PC-3 (cell line): ENCODE results near the gene ERAP2. TPM values are rescaled to one million over a fixed set of nuclear protein-coding genes. Genes with fewer than 3 reads are reported as not detected.

Experiments used
- ATAC-seq: fragments of 200-7000 bp; cut with Tn5 transposase; 2 replicates; pipeline ENCODE4 v1.9.1; 2020; ENCODE audit warnings: mild to moderate bottlenecking, moderate library complexity
- BruUV-seq: library from RNA; stranded (reverse); fragments of 400-500 nt; replicated peaks from 2 replicates; lab custom pipeline; 2021; lab: Mats Ljungman, UMichigan
- CTCF ChIA-PET: fragments of 300-600 bp; sonication (Branson Sonifier 250); formaldehyde crosslinking; loops from one replicate; lab custom pipeline; 2022; ENCODE audit warnings: antibody characterized with exemption; lab: Charles Lee
- POLR2A ChIA-PET: fragments of 300-600 bp; sonication (Branson Sonifier 250); formaldehyde crosslinking; loops from one replicate; lab custom pipeline; 2022; ENCODE audit warnings: antibody characterized with exemption; ENCODE audit not compliant: unreplicated experiment; lab: Charles Lee
- DNase-seq: peaks from one replicate; pipeline ENCODE4 v3.0.0-alpha.2; 2015
- H2AFZ ChIP-seq: fragments of 300-600 bp; sonication (generic); 2 replicates; pipeline ENCODE4 v1.6.0; 2016; ENCODE audit warnings: antibody characterized with exemption, low read length
- H3F3A ChIP-seq: fragments of 300-600 bp; sonication (generic); one replicate; pipeline ENCODE4 v1.6.0; 2017; ENCODE audit warnings: antibody characterized with exemption, low read length, control low read depth, mild to moderate bottlenecking; ENCODE audit not compliant: unreplicated experiment
- H3K27ac ChIP-seq: fragments of 300-600 bp; sonication (generic); 2 replicates; pipeline ENCODE4 v1.5.1; 2016; ENCODE audit warnings: mild to moderate bottlenecking, low read length
- H3K27me3 ChIP-seq: fragments of 300-600 bp; sonication (generic); 2 replicates; pipeline ENCODE4 v1.6.1; 2016; ENCODE audit warnings: low read length, mixed read lengths
- H3K36me3 ChIP-seq: fragments of 300-600 bp; sonication (generic); 2 replicates; pipeline ENCODE4 v1.6.1; 2016; ENCODE audit warnings: low read depth, mixed run types, low read length, mixed read lengths
- H3K4me1 ChIP-seq: fragments of 300-600 bp; sonication (generic); 2 replicates; pipeline ENCODE4 v1.5.1; 2016; ENCODE audit warnings: low read length; ENCODE audit not compliant: insufficient read depth
- H3K4me2 ChIP-seq: fragments of 300-600 bp; sonication (generic); 2 replicates; pipeline ENCODE4 v1.6.0; 2016; ENCODE audit warnings: low read length
- H3K4me3 ChIP-seq: fragments of 300-600 bp; sonication (generic); 2 replicates; pipeline ENCODE4 v1.5.1; 2016; ENCODE audit warnings: mild to moderate bottlenecking, low read length, mixed read lengths
- H3K79me2 ChIP-seq: fragments of 300-600 bp; sonication (generic); 2 replicates; pipeline ENCODE4 v1.6.1; 2017; ENCODE audit warnings: low read length, mixed read lengths
- H3K9ac ChIP-seq: fragments of 300-600 bp; sonication (generic); 2 replicates; pipeline ENCODE4 v1.6.0; 2016; ENCODE audit warnings: mild to moderate bottlenecking, low read length
- H3K9me2 ChIP-seq: fragments of 300-600 bp; sonication (generic); replicated peaks from 2 replicates; pipeline ENCODE4 v1.6.1; 2016; ENCODE audit warnings: mixed run types, low read length, mixed read lengths
- H3K9me3 ChIP-seq: fragments of 300-600 bp; sonication (generic); 2 replicates; pipeline ENCODE4 v1.6.1; 2016; ENCODE audit warnings: low read length, mixed read lengths
- H4K20me1 ChIP-seq: fragments of 300-600 bp; sonication (generic); 2 replicates; pipeline ENCODE4 v1.6.1; 2016; ENCODE audit warnings: low read length, mixed read lengths
- EZH2 ChIP-seq: fragments of 300-600 bp; sonication (generic); IDR thresholded peaks from one replicate; pipeline ENCODE4 v1.6.1; 2017; ENCODE audit warnings: antibody characterized with exemption, mild to moderate bottlenecking, low read length; ENCODE audit not compliant: unreplicated experiment
- EZH2phosphoT487 ChIP-seq: fragments of 300-600 bp; sonication (generic); IDR thresholded peaks from 2 replicates; pipeline ENCODE4 v1.6.1; 2018; ENCODE audit warnings: mild to moderate bottlenecking, antibody characterized with exemption, low read length, borderline replicate concordance
- intact Hi-C: fragments of 100-400 bp; cut with micrococcal nuclease; formaldehyde crosslinking; loops from 2 replicates; pipeline ENCODE4 v1.9.0; 2023
- total RNA-seq: library from RNA; depleted of rRNA; stranded (reverse); fragments of >200 nt; gene quantifications from 2 replicates; pipeline ENCODE4 v1.2.3, GENCODE V29; 2014
- TF ChIP-seq, protein P1 (sequence below): fragments of 300-600 bp; sonication (generic); conservative IDR thresholded peaks from 2 replicates; pipeline ENCODE4 v1.5.1; 2017; ENCODE audit warnings: antibody characterized with exemption, low read depth, mild to moderate bottlenecking, low read length

Gene ERAP2
- total RNA-seq, 1 experiment from 2014 or later: 9.6 TPM

DNA sequence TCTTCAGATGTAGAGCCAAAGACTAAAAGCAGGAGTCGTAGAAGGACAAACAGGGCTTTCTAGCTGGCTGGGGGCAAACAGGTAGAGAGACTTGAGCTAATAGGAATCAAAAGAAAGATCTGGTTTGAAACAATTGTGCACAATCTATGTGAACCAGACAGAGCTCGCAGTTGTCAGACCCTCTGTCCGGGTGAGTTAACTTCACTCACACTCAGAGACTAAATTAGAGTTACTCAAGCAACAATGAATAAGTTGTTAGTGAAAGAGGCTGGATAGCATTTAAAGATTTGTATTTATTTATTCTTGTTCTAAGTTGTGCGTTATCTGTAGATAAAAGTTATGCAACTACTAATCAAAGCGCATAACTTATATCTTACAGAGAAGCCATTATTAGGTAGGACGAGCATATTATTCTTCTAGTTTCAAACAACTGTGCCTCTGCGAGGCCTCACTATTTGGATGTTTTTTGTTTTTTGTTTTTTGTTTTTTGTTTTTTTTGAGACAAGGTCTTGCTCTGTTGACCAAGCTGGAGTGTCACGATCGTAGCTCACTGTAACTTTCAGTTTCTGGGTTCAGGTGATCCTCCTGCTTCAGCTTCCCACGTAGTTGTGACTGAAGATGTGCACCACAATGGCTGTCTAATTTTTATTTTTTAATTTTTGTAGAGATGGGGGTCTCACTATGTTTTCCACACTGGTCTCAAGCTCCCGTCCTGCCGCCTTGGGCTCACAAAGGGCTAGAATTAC is 46.4 kb downstream of the ERAP2 start:
- H3K27ac ChIP-seq: no peak overlapping the region
- no peaks in the 10 kb centered on the region for H4K20me1 ChIP-seq
- H3K9ac ChIP-seq: no peak overlapping the region
- H3F3A ChIP-seq: no peaks in the 10 kb centered on the region
- intact Hi-C loops: loop anchor here (5.0 kb wide), 1 partner anchor 220 kb away; the partner anchor contains the start of gene LIX1
- 0 out of 2 replicates have a peak, but pooled peaks cover 3% of the 10 kb centered on the region for H3K9me2 ChIP-seq
- POLR2A ChIA-PET: no interaction called here
- no peaks in the 10 kb centered on the region for H3K36me3 ChIP-seq
- H3K79me2 ChIP-seq: no peaks in the 10 kb centered on the region
- H3K9me3 ChIP-seq: no peaks in the 10 kb centered on the region
- peaks cover 18% of the 10 kb centered on the region for H3K4me1 ChIP-seq
- BruUV-seq: no TSS peak
- ATAC-seq (no peak), DNase-seq (no peak)
- no peak overlapping the region for H3K4me2 ChIP-seq
- CTCF ChIA-PET: no interaction called here
- no peak overlapping the region for H3K4me3 ChIP-seq
- TF ChIP-seq EZH2 (no peak), EZH2phosphoT487 (no peak)
- TF ChIP-seq, protein P1, sequence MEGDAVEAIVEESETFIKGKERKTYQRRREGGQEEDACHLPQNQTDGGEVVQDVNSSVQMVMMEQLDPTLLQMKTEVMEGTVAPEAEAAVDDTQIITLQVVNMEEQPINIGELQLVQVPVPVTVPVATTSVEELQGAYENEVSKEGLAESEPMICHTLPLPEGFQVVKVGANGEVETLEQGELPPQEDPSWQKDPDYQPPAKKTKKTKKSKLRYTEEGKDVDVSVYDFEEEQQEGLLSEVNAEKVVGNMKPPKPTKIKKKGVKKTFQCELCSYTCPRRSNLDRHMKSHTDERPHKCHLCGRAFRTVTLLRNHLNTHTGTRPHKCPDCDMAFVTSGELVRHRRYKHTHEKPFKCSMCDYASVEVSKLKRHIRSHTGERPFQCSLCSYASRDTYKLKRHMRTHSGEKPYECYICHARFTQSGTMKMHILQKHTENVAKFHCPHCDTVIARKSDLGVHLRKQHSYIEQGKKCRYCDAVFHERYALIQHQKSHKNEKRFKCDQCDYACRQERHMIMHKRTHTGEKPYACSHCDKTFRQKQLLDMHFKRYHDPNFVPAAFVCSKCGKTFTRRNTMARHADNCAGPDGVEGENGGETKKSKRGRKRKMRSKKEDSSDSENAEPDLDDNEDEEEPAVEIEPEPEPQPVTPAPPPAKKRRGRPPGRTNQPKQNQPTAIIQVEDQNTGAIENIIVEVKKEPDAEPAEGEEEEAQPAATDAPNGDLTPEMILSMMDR: no peak
- no peaks in the 10 kb centered on the region for H3K27me3 ChIP-seq
- H2AFZ ChIP-seq: no peak overlapping the region

DNA sequence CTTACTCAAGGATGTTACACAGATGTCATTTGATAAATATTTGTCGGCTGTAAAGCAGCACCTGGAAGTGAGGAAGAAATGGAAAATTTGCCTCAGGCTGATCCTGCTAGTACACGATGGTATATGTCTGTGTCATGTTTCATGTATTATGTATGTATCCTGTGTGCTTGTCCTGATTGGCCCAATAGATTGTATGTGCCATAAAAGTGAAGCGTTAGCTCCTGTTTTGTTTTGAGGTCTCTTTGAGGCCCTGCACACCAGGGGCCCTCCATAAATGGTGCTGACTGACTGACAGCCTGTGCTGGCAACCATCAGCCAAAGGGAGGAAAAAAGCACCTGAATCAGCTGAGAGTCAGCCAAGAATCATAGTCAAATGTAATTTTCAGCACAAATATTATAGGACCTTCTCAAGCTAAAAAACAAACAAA is 47.7 kb downstream of the ERAP2 start:
- POLR2A ChIA-PET: interaction anchor here (0.7 kb wide), 1 partner anchor 133 kb away, joined by 12 read pairs; no protein-coding TSS in a partner anchor
- peak overlapping the region; percentile 20 for H3K4me3 ChIP-seq
- H4K20me1 ChIP-seq: no peaks in the 10 kb centered on the region
- CTCF ChIA-PET: no interaction called here
- BruUV-seq: no TSS peak
- peak overlapping the region; percentile 9; the same call in 1 of the 2 replicates for H3K27ac ChIP-seq
- intact Hi-C loops: loop anchor here (1.0 to 5.0 kb wide), 2 partner anchors 11 to 218 kb away; partner anchors contain the start of gene LIX1
- DNase-seq: peak; percentile 70
- H3F3A ChIP-seq: no peaks in the 10 kb centered on the region
- H3K9me3 ChIP-seq: no peaks in the 10 kb centered on the region
- H3K4me2 ChIP-seq: peak overlapping the region; percentile 51
- TF ChIP-seq, protein P1: no peak
- TF ChIP-seq EZH2 (no peak), EZH2phosphoT487 (no peak)
- 0 out of 2 replicates have a peak, but pooled peaks cover 3% of the 10 kb centered on the region for H3K9me2 ChIP-seq
- H3K4me1 ChIP-seq: peaks cover 18% of the 10 kb centered on the region
- H3K79me2 ChIP-seq: no peaks in the 10 kb centered on the region
- peak overlapping the region; percentile 15 for H2AFZ ChIP-seq
- ATAC-seq: peak; percentile 82
- H3K9ac ChIP-seq: no peak overlapping the region
- no peaks in the 10 kb centered on the region for H3K27me3 ChIP-seq
- no peaks in the 10 kb centered on the region for H3K36me3 ChIP-seq

DNA sequence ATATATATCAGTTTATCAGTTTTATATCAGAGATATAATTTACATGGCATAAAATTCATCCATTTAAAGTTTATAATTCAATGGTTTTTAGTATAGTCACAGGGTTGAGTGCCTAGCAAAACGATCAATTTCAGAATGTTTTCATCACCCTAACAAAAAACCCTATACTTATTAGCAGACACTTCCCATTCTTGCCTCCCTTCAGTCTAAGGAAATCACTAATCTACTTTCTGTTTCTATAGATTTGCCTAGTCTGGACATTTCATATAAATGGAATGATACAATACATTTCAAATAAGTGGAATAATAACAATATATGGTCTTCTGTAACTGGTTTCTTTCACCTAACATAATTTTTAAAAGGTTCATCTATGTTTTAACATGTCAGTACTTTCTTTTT is 50.0 kb downstream of the ERAP2 start:
- Histone ChIP-seq H3K4me3 (no peak overlapping the region), H3K36me3 (no peaks in the 10 kb centered on the region), H3K9me3 (no peaks in the 10 kb centered on the region), H3K27ac (no peak overlapping the region), H3K79me2 (no peaks in the 10 kb centered on the region), H3K4me2 (no peak overlapping the region), H3K27me3 (no peaks in the 10 kb centered on the region), H3K9ac (no peak overlapping the region), H3K4me1 (peaks cover 14% of the 10 kb centered on the region), H3F3A (no peaks in the 10 kb centered on the region), H4K20me1 (no peaks in the 10 kb centered on the region), H3K9me2 (no peaks in the 10 kb centered on the region), H2AFZ (no peak overlapping the region)
- CTCF ChIA-PET: no interaction called here
- POLR2A ChIA-PET: no interaction called here
- no peak for DNase-seq
- no TSS peak for BruUV-seq
- intact Hi-C loops: no loop called here
- no peak for TF ChIP-seq EZH2
- TF ChIP-seq, protein P1: no peak
- no peak for TF ChIP-seq EZH2phosphoT487
- ATAC-seq: no peak
